Endothelial cell of coronary artery (primary cell): ENCODE measurements around the gene REG3G. TPM values are rescaled to one million over a fixed set of nuclear protein-coding genes. Genes with fewer than 3 reads are reported as not detected.

Source experiments
- total RNA-seq: library from RNA; depleted of rRNA; stranded (reverse); fragments of >200 nt; gene quantifications from 2 replicates; pipeline ENCODE4 v1.2.3, GENCODE V29; 2014

REG3G gene
- not detected in 2 replicates for total RNA-seq

GRCh38 chr2:79025421-79025820 is at the start of gene REG3G:
Gene REG3G, plus strand, starts transcription at chr2:79025702. Its CDS starts 392 bp downstream, at chr2:79026094.

Other genes starting within 250 kb of the REG3G start
- gene REG1B, start 62.3 kb downstream of the REG3G start, total RNA-seq, result not detected in 2 replicates
- gene REG1A, start 94.8 kb downstream of the REG3G start, total RNA-seq, result not detected in 2 replicates
- gene REG3A, start 134.1 kb downstream of the REG3G start, total RNA-seq, result not detected in 2 replicates